Psoas muscle (tissue), 8 donors: ENCODE measurements around the gene NEK9. TPM values are rescaled to one million over a fixed set of nuclear protein-coding genes. Genes with fewer than 3 reads are reported as not detected.
"Not testable (repeated sequence)": the region's sequence is repeated elsewhere in the genome, so short reads cannot be mapped to it uniquely, and the experiment has no call there.

Source experiments
- ATAC-seq, 4 donors: fragments of 200-7000 bp; cut with Tn5 transposase; one replicate each; pipeline ENCODE4 v1.9.1; 2020; ENCODE audit warnings: moderate library complexity in 3 of 4, mild to moderate bottlenecking in 2 of 4
- DNase-seq, 2 donors: peaks; one replicate each; pipeline ENCODE4 v3.0.0-alpha.2; 2020
- H3K27ac ChIP-seq: fragments of 200-600 bp; one replicate; pipeline ENCODE4 v1.8.0; 2022
- H3K27me3 ChIP-seq, 3 donors: fragments of 200-600 bp in 1 of 3; one replicate each; pipeline versions ENCODE4 v1.6.1 to v1.8.0; 2013 to 2022; ENCODE audit warnings: low read length in 2 of 3, mild to moderate bottlenecking in 2 of 3, moderate library complexity in 1 of 3; ENCODE audit not compliant: insufficient read depth in 3 of 3
- H3K36me3 ChIP-seq, 2 donors: fragments of 200-600 bp in 1 of 2; one replicate each; pipeline versions ENCODE4 v1.6.1 to v1.8.0; 2013 to 2022; ENCODE audit warnings: low read depth in 1 of 2, mild to moderate bottlenecking in 1 of 2, moderate library complexity in 1 of 2; ENCODE audit not compliant: insufficient read depth in 1 of 2
- H3K4me1 ChIP-seq: fragments of 200-600 bp; one replicate; pipeline ENCODE4 v1.8.0; 2022
- H3K4me3 ChIP-seq: fragments of 200-600 bp; one replicate; pipeline ENCODE4 v1.8.0; 2022; ENCODE audit warnings: mild to moderate bottlenecking
- H3K9me3 ChIP-seq: fragments of 200-600 bp; one replicate; pipeline ENCODE4 v1.8.0; 2022
- CTCF ChIP-seq: fragments of 200-600 bp; IDR thresholded peaks from one replicate; pipeline ENCODE4 v1.8.0; 2022; ENCODE audit warnings: antibody characterized with exemption
- WGBS, 3 donors: extraction: QIAGEN DNeasy Blood & Tissue Kit; methylation state at CpG; one replicate each; pipeline versions ENCODE4 v1.1.6 to v1.1.7; 2013; 5-methylcytosine and 5-hydroxymethylcytosine counted together
- intact Hi-C, 2 donors: fragments of 100-400 bp; cut with DNase I; formaldehyde crosslinking; loops; one replicate each; pipeline versions ENCODE4 v1.11.0 to v1.14.2; 2022
- polyA plus RNA-seq, 3 donors: library from polyadenylated mRNA; stranded (reverse); fragments of 200-250 nt; gene quantifications; one replicate each; pipeline ENCODE4 v1.2.3, GENCODE V29; 2013
- total RNA-seq, 4 donors: library from RNA; stranded (reverse); fragmentation: NEBNext Ultra II Directional in 2 of 4; extraction: Animal tissue kit (Norgen Biotek cat#: 25700) in 2 of 4; gene quantifications; one replicate each; pipeline versions ENCODE4 v1.2.1 to v1.2.4, GENCODE V29; 2021 to 2023
- donor health status: healthy with polysubstance abuse.
- donor health status: DM: no; HTN: no; CAD: no; lungs with moderate emphysema.
- donor health status: Bipolar disorder and iron deficiency.
- donor health status: healthy.
- donor health status: DM: yes; HTN: yes; CAD: no.
- donor health status: DM: no; HTN: no; CAD: no.
- donor health status: DM: no; HTN: no; CAD: no.
- donor health status: DM: yes; HTN: yes; CAD: no.

Gene NEK9
- total and polyA plus RNA-seq, 7 donors, result 17.9 to 116 (median 69.1) TPM

GRCh38 chr14:75070383-75070782, 56.5 kb downstream of the NEK9 start:
- WGBS, 3 donors, result 37 to 53% (median 39%) methylated on average over 9 of the region's 9 CpGs

GRCh38 chr14:75069811-75070145, 57.1 kb downstream of the NEK9 start:
- Histone ChIP-seq H3K36me3 (peaks cover 0 to 11% of the 10 kb centered on the region in 2 donors), H3K4me1 (peaks cover 40% of the 10 kb centered on the region), H3K4me3 (peak overlapping the region; percentile 74), H3K27ac (peak overlapping the region; percentile 93), H3K9me3 (no peaks in the 10 kb centered on the region), H3K27me3 (no peaks in the 10 kb centered on the region)
- ATAC-seq (peak; percentile 68 to 79 (median 74)), DNase-seq (no peak)
- intact Hi-C loops, result loop anchor here in 1 of 2 donors (5.0 to 10.0 kb wide), 2 partner anchors 65 to 122 kb away; partner anchors contain the start of gene EIF2B2
- TF ChIP-seq CTCF, result no peak
- 9 to 20% (median 18%) methylated on average over 12 of the region's 12 CpGs for WGBS, 3 donors

More at GRCh38 chr14:75070383-75070782, 56.5 kb downstream of the NEK9 start:
- Histone ChIP-seq H3K9me3 (no peaks in the 10 kb centered on the region), H3K27me3 (no peaks in the 10 kb centered on the region), H3K4me3 (peak overlapping the region; percentile 74), H3K4me1 (peaks cover 37% of the 10 kb centered on the region), H3K27ac (peak overlapping the region; percentile 93), H3K36me3 (peaks cover 0 to 11% of the 10 kb centered on the region in 2 donors)
- TF ChIP-seq CTCF, result no peak
- DNase-seq (peak; percentile 71 to 78), ATAC-seq (no peak)
- intact Hi-C loops, result loop anchor here in 1 of 2 donors (5.0 kb wide), 1 partner anchor 123 kb away; no protein-coding TSS in a partner anchor

- no peak for TF ChIP-seq CTCF
- H3K4me1 ChIP-seq, result peaks cover 45% of the 10 kb centered on the region
- DNase-seq, result peak; percentile 97 to 99
- no peaks in the 10 kb centered on the region for H3K27me3 ChIP-seq
- peak within 1 kb of the TSS; percentile 74 for H3K4me3 ChIP-seq
- no peaks in the 10 kb centered on the region for H3K9me3 ChIP-seq
- intact Hi-C loops, result loop anchor here in 1 of 2 donors (10.0 kb wide), 1 partner anchor 64 kb away; the partner anchor contains the start of gene EIF2B2
- peak; percentile 91 to 94 (median 92) for ATAC-seq
- 1 to 2% (median 2%) methylated on average over 52 to 58 of the region's 58 CpGs for WGBS, 3 donors
- H3K27ac ChIP-seq, result peak within 1 kb of the TSS; percentile 93
- peaks cover 0 to 11% of the 10 kb centered on the region in 2 donors for H3K36me3 ChIP-seq
Observed at GRCh38 chr14:75069121-75069810, 57.6 kb downstream of the NEK9 start, which contains the start of gene ZC2HC1C. TSS of gene ZC2HC1C (plus strand) at chr14:75069641. CDS start at chr14:75070574, 933 bp downstream.

GRCh38 chr14:75068294-75069120, 58.3 kb downstream of the NEK9 start:
- no peak for TF ChIP-seq CTCF
- H3K4me1 ChIP-seq, result peaks cover 49% of the 10 kb centered on the region
- WGBS, 3 donors, result 6 to 15% (median 7%) methylated on average over 15 of the region's 15 CpGs
- no peaks in the 10 kb centered on the region for H3K27me3 ChIP-seq
- H3K4me3 ChIP-seq, result peak overlapping the region; percentile 74
- ATAC-seq (no peak), DNase-seq (no peak)
- peak overlapping the region; percentile 93 for H3K27ac ChIP-seq
- H3K9me3 ChIP-seq, result no peaks in the 10 kb centered on the region
- H3K36me3 ChIP-seq, result peaks cover 0 to 11% of the 10 kb centered on the region in 2 donors
- intact Hi-C loops, result loop anchor here in 1 of 2 donors (10.0 kb wide), 1 partner anchor 64 kb away; the partner anchor contains the start of gene EIF2B2

- WGBS, 3 donors, result 70 to 85% (median 71%) methylated on average over 4 of the region's 4 CpGs
Observed at GRCh38 chr14:75067765-75068164, 59.1 kb downstream of the NEK9 start.

More at GRCh38 chr14:75067765-75068164, 59.1 kb downstream of the NEK9 start:
- not testable (repeated sequence) for ATAC-seq, H3K27me3 ChIP-seq, DNase-seq, H3K9me3 ChIP-seq
- Histone ChIP-seq H3K27ac (peak overlapping the region; percentile 93), H3K4me1 (peaks cover 56% of the 10 kb centered on the region), H3K4me3 (peak overlapping the region; percentile 74), H3K36me3 (peaks cover 0 to 11% of the 10 kb centered on the region in 2 donors)
- intact Hi-C loops, result loop anchor here (2.0 to 10.0 kb wide), 2 partner anchors 63 to 69 kb away; partner anchors contain the start of gene EIF2B2 (in 1 of the 2)
